ENCODE data around the gene SIDT2.

GRCh38 chr11:117220568-117220967 is 42.0 kb downstream of the SIDT2 start:
- no peak for TF ChIP-seq CTCF (IDR thresholded peaks at IDR 0.05 in 2 of 3, conservative IDR thresholded peaks at IDR 0.05 in 1 of 3; ENCODE audit: borderline replicate concordance in 1 of 3, insufficient read depth in 1 of 3, low read depth in 2 of 3, low read length in 2 of 3)
- TF ChIP-seq POLR2AphosphoS5 (IDR thresholded peaks at IDR 0.05; ENCODE audit: low read depth, low read length), result no peak
- no peak for TF ChIP-seq CEBPB (IDR thresholded peaks at IDR 0.05; ENCODE audit: low read depth)
- TF ChIP-seq SIN3A (IDR thresholded peaks at IDR 0.05; ENCODE audit: low read depth), result no peak
- no peak for TF ChIP-seq POLR2A (IDR thresholded peaks at IDR 0.05; ENCODE audit: borderline replicate concordance, extremely low read depth, insufficient read depth, insufficient read length)
